HL-60 (cell line): ENCODE data around the gene LBH.

Experiments used
- DNase-seq, 2 experiments: peaks; one replicate each; pipeline ENCODE4 v3.0.0-alpha.2; 2010 to 2020; ENCODE audit warnings: low read depth in 1 of 2, low spot score in 1 of 2
- H3K27ac ChIP-seq: fragments of 250-450 bp; sonication (Bioruptor Pico); replicated peaks from 2 replicates; pipeline ENCODE4 v1.5.1; 2020; ENCODE audit warnings: mild to moderate bottlenecking, moderate library complexity
- H3K27me3 ChIP-seq: fragments of 250-450 bp; sonication (Bioruptor Pico); 2 replicates; pipeline ENCODE4 v1.5.1; 2021; ENCODE audit warnings: mild to moderate bottlenecking, moderate library complexity; ENCODE audit not compliant: insufficient read depth, poor library complexity, severe bottlenecking
- H3K4me3 ChIP-seq: replicated peaks from 2 replicates; pipeline ENCODE4 v1.5.1; 2011; ENCODE audit warnings: mild to moderate bottlenecking, control low read depth, low read length; ENCODE audit not compliant: insufficient read depth
- GABPA ChIP-seq: IDR thresholded peaks from 2 replicates; pipeline ENCODE4 v1.6.1; 2012; ENCODE audit warnings: low read depth
- POLR2AphosphoS5 ChIP-seq: IDR thresholded peaks from 2 replicates; pipeline ENCODE4 v1.6.1; 2012; ENCODE audit warnings: low read depth
- SPI1 ChIP-seq: IDR thresholded peaks from 2 replicates; pipeline ENCODE4 v1.6.1; 2012; ENCODE audit warnings: low read depth, mild to moderate bottlenecking, borderline replicate concordance
- TF ChIP-seq, protein P1 (sequence below): IDR thresholded peaks from 2 replicates; pipeline ENCODE4 v1.6.1; 2012; ENCODE audit warnings: low read depth; ENCODE audit not compliant: insufficient replicate concordance
- TF ChIP-seq, protein P2 (sequence below): IDR thresholded peaks from one replicate; pipeline ENCODE4 v1.5.1; 2011; ENCODE audit warnings: low read length, control low read depth, inconsistent platforms; ENCODE audit not compliant: insufficient read depth

LBH gene

DNA sequence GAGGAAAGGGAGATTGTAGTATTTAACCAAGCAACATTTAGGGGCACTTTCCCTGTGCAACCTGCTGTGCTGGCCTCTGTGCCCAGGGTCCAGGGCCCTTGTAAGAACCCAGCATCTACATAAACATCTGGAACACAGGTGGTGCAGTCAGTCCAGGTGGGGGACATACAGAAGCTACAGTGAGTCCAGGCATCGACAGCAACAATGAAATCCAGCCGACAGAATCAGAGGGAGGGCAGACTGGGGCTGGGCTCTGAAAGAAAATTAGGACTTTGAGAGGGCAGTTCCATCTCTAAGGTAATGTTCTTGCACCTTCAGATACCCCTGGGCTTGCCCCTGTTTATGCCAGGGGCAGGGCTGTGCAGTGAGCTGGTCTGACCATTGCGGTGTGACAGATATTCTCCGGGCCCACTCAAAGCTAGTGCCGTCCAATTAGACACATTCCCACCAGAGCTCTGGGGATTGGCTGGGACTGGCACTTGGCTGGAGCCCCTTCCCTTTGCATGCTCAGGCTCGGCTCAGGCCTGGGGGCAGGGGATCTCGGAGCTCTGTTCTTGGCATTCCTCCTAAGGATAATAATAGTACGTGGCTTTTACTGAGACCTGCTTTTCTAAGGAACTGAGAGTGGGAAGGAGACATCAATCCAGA, 5.4 kb downstream of the LBH start:
- H3K27me3 ChIP-seq, result peaks cover 23% of the 10 kb centered on the region

DNA sequence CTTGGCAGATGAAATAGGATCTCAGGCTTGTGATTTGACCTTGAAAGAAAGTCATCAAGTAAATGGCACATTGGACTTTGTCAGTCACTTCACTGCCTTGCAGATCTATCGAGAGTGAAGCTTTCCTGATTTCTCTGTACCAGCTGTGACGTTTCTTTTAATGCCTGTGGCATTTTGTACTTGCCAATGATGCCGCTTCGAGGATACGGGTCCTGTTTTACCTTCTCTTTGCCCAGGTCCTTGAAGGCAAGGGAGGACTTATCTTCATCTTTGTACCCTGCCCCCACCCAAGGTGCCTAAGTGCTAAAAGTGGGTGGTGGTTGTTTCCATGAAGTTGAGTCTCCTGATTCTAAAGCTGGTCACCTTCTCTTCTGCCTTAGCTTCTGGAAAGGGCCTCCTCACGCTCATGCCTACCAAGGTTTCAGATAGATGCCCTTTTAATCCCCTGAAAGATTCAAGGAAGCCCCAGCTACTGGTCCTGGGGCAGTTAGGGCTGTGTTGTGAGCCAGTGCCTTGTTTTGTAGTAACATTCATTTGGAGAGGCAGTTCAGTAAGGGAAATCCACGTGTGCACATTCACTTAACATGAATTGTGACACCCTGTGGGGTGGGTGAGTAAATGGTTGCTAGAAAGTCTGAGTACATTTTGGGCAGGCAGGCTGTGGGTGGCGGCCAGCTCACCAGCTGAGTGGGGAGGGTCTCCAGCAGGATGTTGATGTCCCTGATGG, 6.1 kb downstream of the LBH start:
- H3K4me3 ChIP-seq, result no peak overlapping the region
- no peak overlapping the region for H3K27ac ChIP-seq

More for the DNA sequence above, 5.4 kb downstream of the LBH start:
- DNase-seq, result no peak
- Histone ChIP-seq H3K4me3 (no peak overlapping the region), H3K27ac (no peak overlapping the region)
- TF ChIP-seq, protein P1, sequence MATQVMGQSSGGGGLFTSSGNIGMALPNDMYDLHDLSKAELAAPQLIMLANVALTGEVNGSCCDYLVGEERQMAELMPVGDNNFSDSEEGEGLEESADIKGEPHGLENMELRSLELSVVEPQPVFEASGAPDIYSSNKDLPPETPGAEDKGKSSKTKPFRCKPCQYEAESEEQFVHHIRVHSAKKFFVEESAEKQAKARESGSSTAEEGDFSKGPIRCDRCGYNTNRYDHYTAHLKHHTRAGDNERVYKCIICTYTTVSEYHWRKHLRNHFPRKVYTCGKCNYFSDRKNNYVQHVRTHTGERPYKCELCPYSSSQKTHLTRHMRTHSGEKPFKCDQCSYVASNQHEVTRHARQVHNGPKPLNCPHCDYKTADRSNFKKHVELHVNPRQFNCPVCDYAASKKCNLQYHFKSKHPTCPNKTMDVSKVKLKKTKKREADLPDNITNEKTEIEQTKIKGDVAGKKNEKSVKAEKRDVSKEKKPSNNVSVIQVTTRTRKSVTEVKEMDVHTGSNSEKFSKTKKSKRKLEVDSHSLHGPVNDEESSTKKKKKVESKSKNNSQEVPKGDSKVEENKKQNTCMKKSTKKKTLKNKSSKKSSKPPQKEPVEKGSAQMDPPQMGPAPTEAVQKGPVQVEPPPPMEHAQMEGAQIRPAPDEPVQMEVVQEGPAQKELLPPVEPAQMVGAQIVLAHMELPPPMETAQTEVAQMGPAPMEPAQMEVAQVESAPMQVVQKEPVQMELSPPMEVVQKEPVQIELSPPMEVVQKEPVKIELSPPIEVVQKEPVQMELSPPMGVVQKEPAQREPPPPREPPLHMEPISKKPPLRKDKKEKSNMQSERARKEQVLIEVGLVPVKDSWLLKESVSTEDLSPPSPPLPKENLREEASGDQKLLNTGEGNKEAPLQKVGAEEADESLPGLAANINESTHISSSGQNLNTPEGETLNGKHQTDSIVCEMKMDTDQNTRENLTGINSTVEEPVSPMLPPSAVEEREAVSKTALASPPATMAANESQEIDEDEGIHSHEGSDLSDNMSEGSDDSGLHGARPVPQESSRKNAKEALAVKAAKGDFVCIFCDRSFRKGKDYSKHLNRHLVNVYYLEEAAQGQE, result no peak
- TF ChIP-seq POLR2AphosphoS5 (no peak), GABPA (no peak), SPI1 (no peak)
- TF ChIP-seq, protein P2, sequence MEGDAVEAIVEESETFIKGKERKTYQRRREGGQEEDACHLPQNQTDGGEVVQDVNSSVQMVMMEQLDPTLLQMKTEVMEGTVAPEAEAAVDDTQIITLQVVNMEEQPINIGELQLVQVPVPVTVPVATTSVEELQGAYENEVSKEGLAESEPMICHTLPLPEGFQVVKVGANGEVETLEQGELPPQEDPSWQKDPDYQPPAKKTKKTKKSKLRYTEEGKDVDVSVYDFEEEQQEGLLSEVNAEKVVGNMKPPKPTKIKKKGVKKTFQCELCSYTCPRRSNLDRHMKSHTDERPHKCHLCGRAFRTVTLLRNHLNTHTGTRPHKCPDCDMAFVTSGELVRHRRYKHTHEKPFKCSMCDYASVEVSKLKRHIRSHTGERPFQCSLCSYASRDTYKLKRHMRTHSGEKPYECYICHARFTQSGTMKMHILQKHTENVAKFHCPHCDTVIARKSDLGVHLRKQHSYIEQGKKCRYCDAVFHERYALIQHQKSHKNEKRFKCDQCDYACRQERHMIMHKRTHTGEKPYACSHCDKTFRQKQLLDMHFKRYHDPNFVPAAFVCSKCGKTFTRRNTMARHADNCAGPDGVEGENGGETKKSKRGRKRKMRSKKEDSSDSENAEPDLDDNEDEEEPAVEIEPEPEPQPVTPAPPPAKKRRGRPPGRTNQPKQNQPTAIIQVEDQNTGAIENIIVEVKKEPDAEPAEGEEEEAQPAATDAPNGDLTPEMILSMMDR, result no peak

More for the DNA sequence above, 6.1 kb downstream of the LBH start:
- no peak for DNase-seq
- TF ChIP-seq GABPA, result no peak
- TF ChIP-seq POLR2AphosphoS5, result no peak
- no peak for TF ChIP-seq SPI1
- TF ChIP-seq, protein P2, result no peak
- TF ChIP-seq, protein P1, result no peak
- peaks cover 16% of the 10 kb centered on the region for H3K27me3 ChIP-seq
